HEK293 (cell line): ENCODE data around the gene ALDH2.

ENCODE experiments used
- RBAK ChIP-seq: fragments of 450-650 bp; formaldehyde crosslinking; IDR thresholded peaks from 2 replicates; pipeline ENCODE4 v1.5.1; 2016; ENCODE audit warnings: missing biosample characterization, missing genetic modification characterization
- YY1 ChIP-seq: fragments of 450-650 bp; formaldehyde crosslinking; IDR thresholded peaks from 2 replicates; pipeline ENCODE4 v1.5.1; 2018; ENCODE audit warnings: missing biosample characterization, missing genetic modification characterization
- ZBTB8A ChIP-seq: fragments of 450-650 bp; formaldehyde crosslinking; IDR thresholded peaks from 2 replicates; pipeline ENCODE4 v1.5.1; 2016; ENCODE audit warnings: missing biosample characterization, missing genetic modification characterization
- ZNF121 ChIP-seq: fragments of 450-650 bp; formaldehyde crosslinking; IDR thresholded peaks from 2 replicates; pipeline ENCODE4 v1.5.1; 2016; ENCODE audit warnings: missing biosample characterization, missing genetic modification characterization
- ZNF138 ChIP-seq: fragments of 450-650 bp; formaldehyde crosslinking; IDR thresholded peaks from 2 replicates; pipeline ENCODE4 v1.5.1; 2016; ENCODE audit warnings: missing biosample characterization, missing genetic modification characterization, borderline replicate concordance
- ZNF302 ChIP-seq: fragments of 450-650 bp; formaldehyde crosslinking; IDR thresholded peaks from 2 replicates; pipeline ENCODE4 v1.5.1; 2016; ENCODE audit warnings: missing biosample characterization, missing genetic modification characterization, low read depth
- ZNF558 ChIP-seq: fragments of 450-650 bp; formaldehyde crosslinking; IDR thresholded peaks from 2 replicates; pipeline ENCODE4 v1.5.1; 2016; ENCODE audit warnings: missing biosample characterization, missing genetic modification characterization
- ZNF76 ChIP-seq: fragments of 450-650 bp; formaldehyde crosslinking; IDR thresholded peaks from 2 replicates; pipeline ENCODE4; 2016; ENCODE audit warnings: low read depth, missing biosample characterization, missing genetic modification characterization, borderline replicate concordance
- TF ChIP-seq, protein P1 (sequence below): fragments of 450-650 bp; formaldehyde crosslinking; IDR thresholded peaks from 2 replicates; pipeline ENCODE4 v1.5.1; 2016; ENCODE audit warnings: missing biosample characterization, missing genetic modification characterization
- TF ChIP-seq, protein P2 (sequence below): fragments of 450-650 bp; formaldehyde crosslinking; conservative IDR thresholded peaks from 2 replicates; pipeline ENCODE4 v1.5.1; 2016; ENCODE audit warnings: low read depth, missing biosample characterization, missing genetic modification characterization
- TF ChIP-seq, protein P3 (sequence below): fragments of 450-650 bp; formaldehyde crosslinking; IDR thresholded peaks from 2 replicates; pipeline ENCODE4 v1.5.1; 2017; ENCODE audit warnings: missing biosample characterization, missing genetic modification characterization
- TF ChIP-seq, protein P4 (sequence below): fragments of 450-650 bp; formaldehyde crosslinking; IDR thresholded peaks from 2 replicates; pipeline ENCODE4 v1.5.1; 2016; ENCODE audit warnings: missing biosample characterization, missing genetic modification characterization
- TF ChIP-seq, protein P5 (sequence below): fragments of 450-650 bp; formaldehyde crosslinking; IDR thresholded peaks from 2 replicates; pipeline ENCODE4 v1.5.1; 2017; ENCODE audit warnings: missing biosample characterization, missing genetic modification characterization

DNA sequence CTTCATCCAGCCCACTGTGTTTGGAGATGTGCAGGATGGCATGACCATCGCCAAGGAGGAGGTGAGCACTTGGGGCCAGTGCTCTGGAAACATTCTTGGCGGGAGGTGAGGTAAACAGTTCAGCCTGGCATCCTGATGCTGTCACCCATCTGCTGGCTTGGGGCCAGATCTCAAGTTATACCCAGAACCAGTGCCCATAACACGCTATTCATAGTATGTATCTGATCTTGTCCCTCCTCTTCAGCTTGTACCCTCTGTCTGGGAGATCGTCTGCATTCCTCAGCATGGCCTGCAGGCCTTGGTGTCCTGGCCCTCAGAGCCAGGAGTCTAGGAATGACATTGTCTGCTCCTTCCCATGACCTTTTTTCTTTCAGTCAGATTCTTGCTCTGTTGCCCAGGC, 31.4 kb downstream of the ALDH2 start:
- TF ChIP-seq YY1 (tag by site-specific recombination) (no peak), ZNF138 (tag by site-specific recombination) (no peak), RBAK (tag by site-specific recombination) (no peak), ZBTB8A (tag by site-specific recombination) (no peak), ZNF302 (tag by site-specific recombination) (no peak), ZNF76 (tag by site-specific recombination) (no peak), ZNF558 (tag by site-specific recombination) (no peak), ZNF121 (tag by site-specific recombination) (no peak)
- TF ChIP-seq, protein P1, sequence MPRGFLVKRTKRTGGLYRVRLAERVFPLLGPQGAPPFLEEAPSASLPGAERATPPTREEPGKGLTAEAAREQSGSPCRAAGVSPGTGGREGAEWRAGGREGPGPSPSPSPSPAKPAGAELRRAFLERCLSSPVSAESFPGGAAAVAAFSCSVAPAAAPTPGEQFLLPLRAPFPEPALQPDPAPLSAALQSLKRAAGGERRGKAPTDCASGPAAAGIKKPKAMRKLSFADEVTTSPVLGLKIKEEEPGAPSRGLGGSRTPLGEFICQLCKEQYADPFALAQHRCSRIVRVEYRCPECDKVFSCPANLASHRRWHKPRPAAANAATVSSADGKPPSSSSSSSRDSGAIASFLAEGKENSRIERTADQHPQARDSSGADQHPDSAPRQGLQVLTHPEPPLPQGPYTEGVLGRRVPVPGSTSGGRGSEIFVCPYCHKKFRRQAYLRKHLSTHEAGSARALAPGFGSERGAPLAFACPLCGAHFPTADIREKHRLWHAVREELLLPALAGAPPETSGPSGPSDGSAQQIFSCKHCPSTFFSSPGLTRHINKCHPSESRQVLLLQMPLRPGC (tag by site-specific recombination): no peak
- TF ChIP-seq, protein P2, sequence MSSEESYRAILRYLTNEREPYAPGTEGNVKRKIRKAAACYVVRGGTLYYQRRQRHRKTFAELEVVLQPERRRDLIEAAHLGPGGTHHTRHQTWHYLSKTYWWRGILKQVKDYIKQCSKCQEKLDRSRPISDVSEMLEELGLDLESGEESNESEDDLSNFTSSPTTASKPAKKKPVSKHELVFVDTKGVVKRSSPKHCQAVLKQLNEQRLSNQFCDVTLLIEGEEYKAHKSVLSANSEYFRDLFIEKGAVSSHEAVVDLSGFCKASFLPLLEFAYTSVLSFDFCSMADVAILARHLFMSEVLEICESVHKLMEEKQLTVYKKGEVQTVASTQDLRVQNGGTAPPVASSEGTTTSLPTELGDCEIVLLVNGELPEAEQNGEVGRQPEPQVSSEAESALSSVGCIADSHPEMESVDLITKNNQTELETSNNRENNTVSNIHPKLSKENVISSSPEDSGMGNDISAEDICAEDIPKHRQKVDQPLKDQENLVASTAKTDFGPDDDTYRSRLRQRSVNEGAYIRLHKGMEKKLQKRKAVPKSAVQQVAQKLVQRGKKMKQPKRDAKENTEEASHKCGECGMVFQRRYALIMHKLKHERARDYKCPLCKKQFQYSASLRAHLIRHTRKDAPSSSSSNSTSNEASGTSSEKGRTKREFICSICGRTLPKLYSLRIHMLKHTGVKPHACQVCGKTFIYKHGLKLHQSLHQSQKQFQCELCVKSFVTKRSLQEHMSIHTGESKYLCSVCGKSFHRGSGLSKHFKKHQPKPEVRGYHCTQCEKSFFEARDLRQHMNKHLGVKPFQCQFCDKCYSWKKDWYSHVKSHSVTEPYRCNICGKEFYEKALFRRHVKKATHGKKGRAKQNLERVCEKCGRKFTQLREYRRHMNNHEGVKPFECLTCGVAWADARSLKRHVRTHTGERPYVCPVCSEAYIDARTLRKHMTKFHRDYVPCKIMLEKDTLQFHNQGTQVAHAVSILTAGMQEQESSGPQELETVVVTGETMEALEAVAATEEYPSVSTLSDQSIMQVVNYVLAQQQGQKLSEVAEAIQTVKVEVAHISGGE (tag by site-specific recombination): no peak
- TF ChIP-seq, protein P3, sequence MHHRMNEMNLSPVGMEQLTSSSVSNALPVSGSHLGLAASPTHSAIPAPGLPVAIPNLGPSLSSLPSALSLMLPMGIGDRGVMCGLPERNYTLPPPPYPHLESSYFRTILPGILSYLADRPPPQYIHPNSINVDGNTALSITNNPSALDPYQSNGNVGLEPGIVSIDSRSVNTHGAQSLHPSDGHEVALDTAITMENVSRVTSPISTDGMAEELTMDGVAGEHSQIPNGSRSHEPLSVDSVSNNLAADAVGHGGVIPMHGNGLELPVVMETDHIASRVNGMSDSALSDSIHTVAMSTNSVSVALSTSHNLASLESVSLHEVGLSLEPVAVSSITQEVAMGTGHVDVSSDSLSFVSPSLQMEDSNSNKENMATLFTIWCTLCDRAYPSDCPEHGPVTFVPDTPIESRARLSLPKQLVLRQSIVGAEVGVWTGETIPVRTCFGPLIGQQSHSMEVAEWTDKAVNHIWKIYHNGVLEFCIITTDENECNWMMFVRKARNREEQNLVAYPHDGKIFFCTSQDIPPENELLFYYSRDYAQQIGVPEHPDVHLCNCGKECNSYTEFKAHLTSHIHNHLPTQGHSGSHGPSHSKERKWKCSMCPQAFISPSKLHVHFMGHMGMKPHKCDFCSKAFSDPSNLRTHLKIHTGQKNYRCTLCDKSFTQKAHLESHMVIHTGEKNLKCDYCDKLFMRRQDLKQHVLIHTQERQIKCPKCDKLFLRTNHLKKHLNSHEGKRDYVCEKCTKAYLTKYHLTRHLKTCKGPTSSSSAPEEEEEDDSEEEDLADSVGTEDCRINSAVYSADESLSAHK: no peak
- TF ChIP-seq, protein P4, sequence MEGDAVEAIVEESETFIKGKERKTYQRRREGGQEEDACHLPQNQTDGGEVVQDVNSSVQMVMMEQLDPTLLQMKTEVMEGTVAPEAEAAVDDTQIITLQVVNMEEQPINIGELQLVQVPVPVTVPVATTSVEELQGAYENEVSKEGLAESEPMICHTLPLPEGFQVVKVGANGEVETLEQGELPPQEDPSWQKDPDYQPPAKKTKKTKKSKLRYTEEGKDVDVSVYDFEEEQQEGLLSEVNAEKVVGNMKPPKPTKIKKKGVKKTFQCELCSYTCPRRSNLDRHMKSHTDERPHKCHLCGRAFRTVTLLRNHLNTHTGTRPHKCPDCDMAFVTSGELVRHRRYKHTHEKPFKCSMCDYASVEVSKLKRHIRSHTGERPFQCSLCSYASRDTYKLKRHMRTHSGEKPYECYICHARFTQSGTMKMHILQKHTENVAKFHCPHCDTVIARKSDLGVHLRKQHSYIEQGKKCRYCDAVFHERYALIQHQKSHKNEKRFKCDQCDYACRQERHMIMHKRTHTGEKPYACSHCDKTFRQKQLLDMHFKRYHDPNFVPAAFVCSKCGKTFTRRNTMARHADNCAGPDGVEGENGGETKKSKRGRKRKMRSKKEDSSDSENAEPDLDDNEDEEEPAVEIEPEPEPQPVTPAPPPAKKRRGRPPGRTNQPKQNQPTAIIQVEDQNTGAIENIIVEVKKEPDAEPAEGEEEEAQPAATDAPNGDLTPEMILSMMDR (tag by site-specific recombination): no peak
- TF ChIP-seq, protein P5, sequence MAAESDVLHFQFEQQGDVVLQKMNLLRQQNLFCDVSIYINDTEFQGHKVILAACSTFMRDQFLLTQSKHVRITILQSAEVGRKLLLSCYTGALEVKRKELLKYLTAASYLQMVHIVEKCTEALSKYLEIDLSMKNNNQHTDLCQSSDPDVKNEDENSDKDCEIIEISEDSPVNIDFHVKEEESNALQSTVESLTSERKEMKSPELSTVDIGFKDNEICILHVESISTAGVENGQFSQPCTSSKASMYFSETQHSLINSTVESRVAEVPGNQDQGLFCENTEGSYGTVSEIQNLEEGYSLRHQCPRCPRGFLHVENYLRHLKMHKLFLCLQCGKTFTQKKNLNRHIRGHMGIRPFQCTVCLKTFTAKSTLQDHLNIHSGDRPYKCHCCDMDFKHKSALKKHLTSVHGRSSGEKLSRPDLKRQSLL (tag by site-specific recombination): no peak
